ENCODE data around the gene PTH1R. TPM values are rescaled to one million over a fixed set of nuclear protein-coding genes. Genes with fewer than 3 reads are reported as not detected.

The PTH1R gene
- total and polyA plus RNA-seq, 11 donors = 2.1 to 23.4 (median 6.5) TPM

DNA sequence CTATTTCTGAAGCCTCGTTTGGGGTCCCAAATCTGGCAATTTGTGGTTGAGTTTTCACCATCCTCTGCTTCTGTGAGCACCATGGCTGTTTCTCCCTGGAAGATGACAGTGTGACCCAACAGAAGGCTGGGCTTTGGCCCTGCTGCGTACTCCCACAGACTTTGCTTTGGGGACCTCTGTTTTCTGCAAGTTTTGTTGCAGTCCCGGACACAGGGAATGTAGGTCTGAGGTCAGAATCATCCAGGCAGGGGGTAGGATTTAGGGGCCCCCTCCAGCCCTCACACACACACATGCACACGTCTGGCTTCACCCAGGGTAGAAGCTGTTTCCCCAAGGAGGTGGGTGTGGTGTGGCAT, 6.3 kb downstream of the PTH1R start:
- Histone ChIP-seq H3K4me1 (peaks cover 0 to 38% (median 18%) of the 10 kb centered on the region in 12 donors), H3K36me3 (no peaks in the 10 kb centered on the region), H3K27ac (peak overlapping the region in 2 of 12 donors; percentile 79 to 82), H3K4me3 (peak overlapping the region; percentile 46 to 68 (median 62)), H3K27me3 (peaks cover 0 to 38% (median 9%) of the 10 kb centered on the region in 9 donors), H3K9me3 (no peaks in the 10 kb centered on the region)
- TF ChIP-seq, protein P1, sequence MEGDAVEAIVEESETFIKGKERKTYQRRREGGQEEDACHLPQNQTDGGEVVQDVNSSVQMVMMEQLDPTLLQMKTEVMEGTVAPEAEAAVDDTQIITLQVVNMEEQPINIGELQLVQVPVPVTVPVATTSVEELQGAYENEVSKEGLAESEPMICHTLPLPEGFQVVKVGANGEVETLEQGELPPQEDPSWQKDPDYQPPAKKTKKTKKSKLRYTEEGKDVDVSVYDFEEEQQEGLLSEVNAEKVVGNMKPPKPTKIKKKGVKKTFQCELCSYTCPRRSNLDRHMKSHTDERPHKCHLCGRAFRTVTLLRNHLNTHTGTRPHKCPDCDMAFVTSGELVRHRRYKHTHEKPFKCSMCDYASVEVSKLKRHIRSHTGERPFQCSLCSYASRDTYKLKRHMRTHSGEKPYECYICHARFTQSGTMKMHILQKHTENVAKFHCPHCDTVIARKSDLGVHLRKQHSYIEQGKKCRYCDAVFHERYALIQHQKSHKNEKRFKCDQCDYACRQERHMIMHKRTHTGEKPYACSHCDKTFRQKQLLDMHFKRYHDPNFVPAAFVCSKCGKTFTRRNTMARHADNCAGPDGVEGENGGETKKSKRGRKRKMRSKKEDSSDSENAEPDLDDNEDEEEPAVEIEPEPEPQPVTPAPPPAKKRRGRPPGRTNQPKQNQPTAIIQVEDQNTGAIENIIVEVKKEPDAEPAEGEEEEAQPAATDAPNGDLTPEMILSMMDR (IDR thresholded peaks at IDR 0.05) = no peak
- no peak for TF ChIP-seq POLR2A (IDR thresholded peaks at IDR 0.05)
- 58 to 75% (median 68%) methylated on average over 3 to 4 of the region's 4 CpGs for WGBS, 4 donors
- ATAC-seq (no peak), DNase-seq (no peak)
- intact Hi-C loops (cut with DNase I) = no loop called here

DNA sequence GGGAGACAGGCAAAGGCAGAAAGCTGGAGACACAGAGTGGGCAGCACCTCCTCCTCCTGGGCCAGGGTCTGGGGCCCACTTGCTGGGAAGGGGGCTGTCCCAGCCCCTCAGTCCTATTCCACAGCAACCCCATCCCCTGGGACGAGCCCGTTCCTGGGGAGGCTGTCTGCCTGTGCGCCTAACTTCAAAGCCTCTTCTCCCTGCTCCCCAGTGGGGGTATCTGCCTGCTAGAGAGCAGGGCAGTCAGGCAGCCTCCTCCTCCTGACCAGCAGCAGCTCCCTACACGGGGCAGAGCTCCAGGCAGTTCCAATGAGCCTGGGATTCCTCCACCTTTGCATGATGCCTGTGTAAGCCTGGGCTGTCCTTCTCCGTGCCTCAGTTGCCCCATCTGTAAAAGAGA, 6.9 kb downstream of the PTH1R start:
- peak overlapping the region in 7 of 12 donors; percentile 54 to 68 (median 62) for H3K4me3 ChIP-seq
- WGBS, 4 donors = 56 to 74% (median 66%) methylated on average over 5 of the region's 5 CpGs
- peaks cover 0 to 38% (median 15%) of the 10 kb centered on the region in 12 donors for H3K4me1 ChIP-seq
- H3K27me3 ChIP-seq = peaks cover 0 to 38% (median 9%) of the 10 kb centered on the region in 9 donors
- H3K27ac ChIP-seq = no peak overlapping the region
- no peaks in the 10 kb centered on the region for H3K36me3 ChIP-seq
- H3K9me3 ChIP-seq = no peaks in the 10 kb centered on the region
- DNase-seq (no peak), ATAC-seq (no peak)
- no peak for TF ChIP-seq POLR2A (IDR thresholded peaks at IDR 0.05)
- TF ChIP-seq, protein P1 (IDR thresholded peaks at IDR 0.05) = no peak
- intact Hi-C loops (cut with DNase I) = no loop called here

DNA sequence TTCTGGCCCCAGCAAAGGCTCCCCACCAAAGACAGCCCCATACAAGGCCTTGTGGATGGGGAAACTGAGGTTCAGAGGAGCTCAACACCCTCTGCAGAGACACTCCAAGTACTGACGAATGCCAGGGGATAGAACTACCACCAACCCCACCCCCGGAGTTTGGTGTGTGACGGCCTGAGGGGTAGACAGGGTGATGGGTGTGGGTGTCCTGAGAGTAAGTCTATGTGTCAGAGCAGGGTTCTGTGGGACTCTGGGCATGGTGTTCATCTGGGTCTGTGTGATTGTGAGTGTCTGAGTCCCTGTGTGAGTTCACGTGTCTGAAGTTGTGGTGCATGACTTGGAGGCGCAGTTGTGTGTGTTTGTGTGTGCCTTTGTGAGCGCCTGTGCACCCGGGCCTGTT, 7.4 kb downstream of the PTH1R start:
- H3K27me3 ChIP-seq = peaks cover 0 to 38% (median 9%) of the 10 kb centered on the region in 9 donors
- no peak for DNase-seq
- no peak for ATAC-seq
- TF ChIP-seq, protein P1 (IDR thresholded peaks at IDR 0.05) = no peak
- TF ChIP-seq POLR2A (IDR thresholded peaks at IDR 0.05) = no peak
- peak overlapping the region in 5 of 12 donors; percentile 54 to 68 (median 62) for H3K4me3 ChIP-seq
- intact Hi-C loops (cut with DNase I) = no loop called here
- no peak overlapping the region for H3K27ac ChIP-seq
- H3K4me1 ChIP-seq = peaks cover 0 to 39% (median 18%) of the 10 kb centered on the region in 12 donors
- WGBS, 4 donors = 86 to 95% (median 89%) methylated on average over 7 of the region's 7 CpGs
- no peaks in the 10 kb centered on the region for H3K9me3 ChIP-seq
- H3K36me3 ChIP-seq = no peaks in the 10 kb centered on the region

DNA sequence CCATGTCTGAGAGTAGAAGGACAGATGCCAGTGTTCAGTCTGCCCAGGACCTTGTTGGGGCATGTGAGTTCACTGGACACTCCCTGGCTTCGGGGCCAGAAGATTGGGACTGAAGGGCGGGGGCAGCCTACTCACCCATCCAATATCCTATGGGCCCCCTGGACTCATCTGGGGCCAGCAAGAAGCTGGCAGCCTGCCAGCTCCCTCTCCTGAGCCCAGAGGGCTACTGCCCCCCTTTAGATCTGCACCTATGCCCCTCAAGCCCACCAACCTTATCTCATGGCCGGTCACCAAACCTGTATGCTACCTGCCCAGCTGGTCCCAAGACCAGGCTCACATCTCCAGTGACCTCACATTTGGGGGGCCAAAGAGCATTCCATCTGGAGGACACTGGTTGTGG, 8.1 kb downstream of the PTH1R start:
- intact Hi-C loops (cut with DNase I) = no loop called here
- Histone ChIP-seq H3K4me1 (peaks cover 0 to 39% (median 18%) of the 10 kb centered on the region in 12 donors), H3K9me3 (no peaks in the 10 kb centered on the region), H3K36me3 (no peaks in the 10 kb centered on the region), H3K27me3 (peaks cover 0 to 38% (median 9%) of the 10 kb centered on the region in 9 donors), H3K27ac (no peak overlapping the region), H3K4me3 (peak overlapping the region in 1 of 12 donors; percentile 54)
- DNase-seq = no peak
- WGBS, 4 donors = 91 to 98% (median 97%) methylated on average over 3 of the region's 3 CpGs
- TF ChIP-seq, protein P1 (IDR thresholded peaks at IDR 0.05) = no peak
- no peak for TF ChIP-seq POLR2A (IDR thresholded peaks at IDR 0.05)
- ATAC-seq = no peak

All from heart left ventricle (tissue), 16 donors.